Testis (tissue), 3 donors: ENCODE measurements around the gene SOX2. TPM values are rescaled to one million over a fixed set of nuclear protein-coding genes. Genes with fewer than 3 reads are reported as not detected.
A peak's percentile ranks its signal among the peaks of the same experiment; 100 is the strongest.

Source experiments
- DNase-seq: peaks from one replicate; pipeline ENCODE4 v3.0.0-alpha.2; 2019
- H3K27ac ChIP-seq, 2 donors: fragments of 200-600 bp; sonication (generic); one replicate each; pipeline ENCODE4 v1.5.1; 2019
- H3K27me3 ChIP-seq: fragments of 200-600 bp; sonication (generic); one replicate; pipeline ENCODE4 v1.5.1; 2019
- H3K36me3 ChIP-seq: fragments of 200-600 bp; sonication (generic); one replicate; pipeline ENCODE4 v1.5.1; 2017; ENCODE audit warnings: low read depth; ENCODE audit errors: missing control alignments
- H3K4me1 ChIP-seq: fragments of 200-600 bp; sonication (generic); one replicate; pipeline ENCODE4 v1.5.1; 2019
- H3K4me3 ChIP-seq, 2 donors: fragments of 200-600 bp; sonication (generic); one replicate each; pipeline ENCODE4 v1.5.1; 2017 to 2019
- H3K9me3 ChIP-seq: fragments of 200-600 bp; sonication (generic); one replicate; pipeline ENCODE4 v1.5.1; 2017
- POLR2A ChIP-seq: fragments of 450-650 bp; IDR thresholded peaks from one replicate; pipeline ENCODE4 v1.6.1; 2017; ENCODE audit warnings: antibody characterized with exemption, mild to moderate bottlenecking, moderate library complexity
- WGBS, 2 donors: methylation state at CpG; one replicate each; pipeline ENCODE4 v1.1.5; 2018; 5-methylcytosine and 5-hydroxymethylcytosine counted together
- intact Hi-C: fragments of 100-400 bp; cut with DNase I; formaldehyde crosslinking; loops from one replicate; pipeline ENCODE4 v1.15.1; 2023; ENCODE audit warnings: low total_unique reads
- polyA plus RNA-seq: library from polyadenylated mRNA; stranded (reverse); fragments of 350-450 nt; fragmentation: Illumina TruSeq; extraction: RNeasy Lipid Tissue Mini Kit (QIAGEN cat#74804); gene quantifications from one replicate; pipeline ENCODE4 v1.2.3, GENCODE V29; 2014; ENCODE audit warnings: low read depth, low replicate concordance; ENCODE audit not compliant: insufficient read depth
- total RNA-seq, 2 donors: library from RNA; depleted of rRNA; stranded (reverse); fragments of >200 nt; gene quantifications; one replicate each; pipeline ENCODE4 v1.2.3, GENCODE V29; 2016
- TF ChIP-seq, protein P1 (sequence below), 3 experiments: fragments of 450-650 bp in 2 of 3; fragments of 200-600 bp in 1 of 3; sonication (generic) in 1 of 3; IDR thresholded peaks; one replicate each; pipeline ENCODE4 v1.5.1; 2016 to 2019; ENCODE audit warnings: antibody characterized with exemption in 3 of 3, mild to moderate bottlenecking in 2 of 3, moderate library complexity in 1 of 3

Gene SOX2
- total and polyA plus RNA-seq, 3 donors from 2014 or later = 5.1 to 7.8 (median 7.2) TPM

DNA sequence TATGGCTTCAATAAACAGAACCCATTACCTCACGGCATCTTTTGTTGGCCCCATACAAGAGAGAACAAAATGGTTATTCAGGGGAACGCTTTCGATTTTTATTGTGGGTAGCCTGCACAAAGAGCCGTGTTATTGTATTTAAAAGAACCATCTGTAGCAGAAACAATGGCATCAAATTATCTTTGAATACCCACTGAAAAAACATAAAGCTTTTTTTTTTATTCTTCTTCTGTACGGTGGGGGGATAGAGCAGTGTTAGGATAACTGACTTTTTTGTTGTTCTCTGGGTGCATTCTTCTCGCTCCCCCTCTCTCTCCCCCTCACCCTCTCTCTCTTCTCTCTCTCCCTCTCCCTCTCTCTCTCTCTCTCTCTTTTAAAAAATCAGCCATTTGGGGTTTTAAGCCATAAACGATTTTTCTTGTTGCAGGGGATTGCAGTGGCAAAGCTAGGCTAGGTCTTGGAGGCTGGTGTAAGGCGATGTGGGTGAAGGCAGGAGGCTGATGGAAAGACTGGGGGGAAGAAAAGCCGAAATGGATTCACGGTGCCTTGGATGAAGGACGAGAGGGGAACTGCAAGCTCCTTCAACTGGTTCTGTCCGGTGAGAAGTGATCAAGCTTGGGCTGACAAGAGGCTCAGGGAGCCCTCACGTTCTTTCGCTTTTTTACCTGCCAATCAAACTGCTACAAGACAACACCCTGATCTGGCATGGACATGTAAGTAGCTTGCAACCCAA is 12.4 kb upstream of the SOX2 start:
- Histone ChIP-seq H3K27me3 (no peaks in the 10 kb centered on the region), H3K36me3 (no peaks in the 10 kb centered on the region), H3K4me3 (peak overlapping the region in 1 of 2 donors; percentile 53), H3K9me3 (no peaks in the 10 kb centered on the region), H3K27ac (peak overlapping the region in 1 of 2 donors; percentile 68), H3K4me1 (peaks cover 12% of the 10 kb centered on the region)
- no peak for TF ChIP-seq POLR2A
- TF ChIP-seq, protein P1, sequence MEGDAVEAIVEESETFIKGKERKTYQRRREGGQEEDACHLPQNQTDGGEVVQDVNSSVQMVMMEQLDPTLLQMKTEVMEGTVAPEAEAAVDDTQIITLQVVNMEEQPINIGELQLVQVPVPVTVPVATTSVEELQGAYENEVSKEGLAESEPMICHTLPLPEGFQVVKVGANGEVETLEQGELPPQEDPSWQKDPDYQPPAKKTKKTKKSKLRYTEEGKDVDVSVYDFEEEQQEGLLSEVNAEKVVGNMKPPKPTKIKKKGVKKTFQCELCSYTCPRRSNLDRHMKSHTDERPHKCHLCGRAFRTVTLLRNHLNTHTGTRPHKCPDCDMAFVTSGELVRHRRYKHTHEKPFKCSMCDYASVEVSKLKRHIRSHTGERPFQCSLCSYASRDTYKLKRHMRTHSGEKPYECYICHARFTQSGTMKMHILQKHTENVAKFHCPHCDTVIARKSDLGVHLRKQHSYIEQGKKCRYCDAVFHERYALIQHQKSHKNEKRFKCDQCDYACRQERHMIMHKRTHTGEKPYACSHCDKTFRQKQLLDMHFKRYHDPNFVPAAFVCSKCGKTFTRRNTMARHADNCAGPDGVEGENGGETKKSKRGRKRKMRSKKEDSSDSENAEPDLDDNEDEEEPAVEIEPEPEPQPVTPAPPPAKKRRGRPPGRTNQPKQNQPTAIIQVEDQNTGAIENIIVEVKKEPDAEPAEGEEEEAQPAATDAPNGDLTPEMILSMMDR (IDR thresholded peaks at IDR 0.05) = no peak
- 17 to 27% methylated on average over 14 of the region's 14 CpGs for WGBS, 2 donors
- peak; percentile 74 for DNase-seq
- intact Hi-C loops = no loop called here

DNA sequence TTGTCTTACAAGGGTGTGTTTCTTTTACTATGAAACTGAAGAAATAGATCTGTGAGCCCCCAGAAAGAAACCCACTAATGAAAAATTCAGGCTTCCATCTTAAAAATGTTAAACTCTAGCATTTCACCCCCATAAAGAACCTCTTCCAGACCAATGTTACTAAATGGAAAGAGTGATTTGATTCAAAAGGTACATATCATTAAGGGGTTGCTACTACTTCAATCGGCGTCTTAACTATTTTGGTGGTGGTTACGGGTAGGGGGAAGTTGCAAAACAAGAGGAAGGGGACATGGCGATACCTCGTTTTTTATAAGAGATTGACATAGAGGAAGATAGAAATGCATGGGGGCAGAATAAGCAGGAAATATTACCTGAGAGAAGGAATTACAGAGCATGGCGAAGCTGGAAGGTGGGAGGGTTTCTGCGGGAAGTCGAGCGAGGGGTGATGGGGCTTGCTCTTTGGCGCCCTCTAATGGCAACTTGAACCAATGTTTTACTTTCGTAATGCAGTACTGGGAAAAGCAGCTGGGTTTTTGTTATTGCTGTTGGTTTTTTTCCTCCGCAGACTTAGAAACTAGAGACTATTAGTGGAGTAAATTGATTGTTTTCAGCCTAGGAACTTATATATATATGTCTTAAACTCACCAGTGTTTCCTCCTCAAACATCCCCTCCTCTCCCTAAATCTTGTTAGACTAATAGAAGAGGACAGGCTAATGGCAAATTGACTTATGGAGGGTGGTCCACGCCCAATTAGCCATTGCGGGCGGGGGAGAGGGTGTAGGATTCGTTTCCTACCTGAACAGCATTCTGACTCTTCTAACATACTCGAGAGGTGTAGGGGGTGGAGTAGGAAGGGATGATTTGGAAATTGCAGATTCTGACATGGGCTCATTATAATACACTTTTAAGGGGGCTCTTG is 11.3 kb upstream of the SOX2 start:
- Histone ChIP-seq H3K4me1 (peaks cover 12% of the 10 kb centered on the region), H3K4me3 (peak overlapping the region; percentile 27 to 53), H3K27me3 (peaks cover 4% of the 10 kb centered on the region), H3K36me3 (no peaks in the 10 kb centered on the region), H3K9me3 (no peaks in the 10 kb centered on the region), H3K27ac (peak overlapping the region; percentile 41 to 68)
- 6% methylated on average over 17 of the region's 17 CpGs for WGBS, 2 donors
- peak; percentile 88 for DNase-seq
- no peak for TF ChIP-seq POLR2A
- TF ChIP-seq, protein P1 (IDR thresholded peaks at IDR 0.05) = peak; percentile 76 to 95 (median 89)
- intact Hi-C loops = loop anchor here (10.0 kb wide), 1 partner anchor 786 kb away; the partner anchor contains the start of gene FXR1

DNA sequence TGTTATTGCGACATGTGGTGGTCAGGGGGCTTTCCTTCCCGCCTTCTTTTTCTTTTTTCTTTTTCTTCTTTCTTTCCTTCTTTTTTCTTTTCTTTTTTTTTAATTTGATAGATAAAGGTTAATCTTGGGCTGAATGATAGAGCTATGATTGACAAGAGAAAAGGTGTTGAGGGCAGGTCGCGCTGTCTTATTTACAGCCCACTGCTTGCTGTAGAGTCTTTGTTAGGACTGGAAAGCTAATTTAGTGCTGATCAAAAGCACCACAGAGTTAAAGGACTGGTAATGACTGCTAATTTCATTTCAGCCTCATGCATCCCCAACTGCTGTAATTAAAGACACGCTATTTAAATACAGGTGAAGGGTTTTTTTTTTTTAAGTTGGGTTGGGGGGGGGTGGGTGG is 10.6 kb upstream of the SOX2 start:
- Histone ChIP-seq H3K27me3 (peaks cover 4% of the 10 kb centered on the region), H3K9me3 (no peaks in the 10 kb centered on the region), H3K4me1 (peaks cover 10% of the 10 kb centered on the region), H3K36me3 (no peaks in the 10 kb centered on the region), H3K27ac (peak overlapping the region in 1 of 2 donors; percentile 41), H3K4me3 (peak overlapping the region in 1 of 2 donors; percentile 53)
- no peak for DNase-seq
- 9% methylated on average over 5 of the region's 5 CpGs for WGBS, 2 donors
- intact Hi-C loops = loop anchor here (10.0 kb wide), 1 partner anchor 786 kb away; the partner anchor contains the start of gene FXR1
- TF ChIP-seq POLR2A = no peak
- TF ChIP-seq, protein P1 (IDR thresholded peaks at IDR 0.05) = no peak

DNA sequence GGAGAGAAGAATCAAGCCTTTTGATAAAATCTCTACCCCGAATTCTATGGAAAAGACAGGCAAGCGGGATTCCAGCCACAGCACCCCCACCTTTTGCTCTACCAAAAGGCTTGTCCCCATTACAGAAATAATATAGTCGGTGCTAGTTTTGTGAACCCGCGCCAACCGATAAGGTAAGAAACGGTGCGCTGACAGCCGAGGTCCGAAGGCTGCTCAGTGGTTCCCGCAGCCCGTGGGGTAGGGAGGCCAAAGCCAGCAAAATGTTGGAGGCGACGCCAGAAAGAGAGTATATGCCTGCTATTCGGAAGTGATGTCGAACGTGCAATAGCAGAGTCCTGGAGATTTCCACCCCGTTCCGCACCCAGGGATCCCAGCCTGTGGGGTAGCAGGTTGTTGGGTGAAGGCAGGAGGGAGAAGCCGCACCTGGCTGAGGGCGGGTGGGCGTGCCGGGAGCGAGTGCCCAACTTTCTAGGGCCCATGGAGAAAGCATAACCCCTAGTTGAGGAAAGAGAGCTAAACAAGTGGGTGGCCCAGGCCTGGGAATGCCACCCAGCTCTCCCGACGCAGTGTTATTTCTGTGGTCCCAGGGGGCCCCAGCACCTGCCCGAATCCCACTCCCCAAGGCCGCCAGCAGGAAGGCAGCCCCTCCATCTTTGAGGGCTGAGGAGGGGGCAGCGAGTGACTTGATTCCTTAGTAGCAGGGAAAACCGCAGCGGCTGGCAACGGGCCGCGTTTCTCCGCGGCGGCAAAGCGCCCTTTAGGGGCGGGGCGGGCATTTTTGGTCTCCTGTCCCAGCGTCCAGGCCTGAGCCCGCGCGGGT is 7.9 kb upstream of the SOX2 start:
- TF ChIP-seq, protein P1 (IDR thresholded peaks at IDR 0.05) = no peak
- no peak for TF ChIP-seq POLR2A
- Histone ChIP-seq H3K27ac (no peak overlapping the region), H3K9me3 (no peaks in the 10 kb centered on the region), H3K4me3 (no peak overlapping the region), H3K4me1 (peaks cover 5% of the 10 kb centered on the region), H3K36me3 (no peaks in the 10 kb centered on the region), H3K27me3 (peaks cover 4% of the 10 kb centered on the region)
- WGBS, 2 donors = 4 to 5% methylated on average over 14 to 44 of the region's 44 CpGs
- DNase-seq = no peak
- intact Hi-C loops = loop anchor here (10.0 kb wide), 1 partner anchor 789 kb away; the partner anchor contains the start of gene FXR1
